GM12892 (cell line): ENCODE measurements around the gene DNTTIP2.

Experiments
- DNase-seq: peaks from one replicate; pipeline ENCODE4 v3.0.0; 2011; ENCODE audit not compliant: insufficient read length
- FAIRE-seq: peaks from 2 replicates; lab custom pipeline; 2011; peaks lifted over from hg19 to GRCh38; lab: Jason Lieb, UNC
- POLR2A ChIP-seq: IDR thresholded peaks from 2 replicates; pipeline ENCODE4 v1.6.1; 2011; ENCODE audit warnings: low read depth, low read length, control low read depth
- POLR2AphosphoS5 ChIP-seq: IDR thresholded peaks from 2 replicates; pipeline ENCODE4 v1.6.1; 2011; ENCODE audit warnings: low read depth, low read length, control low read depth
- TAF1 ChIP-seq: IDR thresholded peaks from 2 replicates; pipeline ENCODE4 v1.6.1; 2011; ENCODE audit warnings: low read depth, mild to moderate bottlenecking, control low read depth, low read length, borderline replicate concordance

Gene DNTTIP2

GRCh38 chr1:93817819-93818569 lies 61.0 kb downstream of the DNTTIP2 start:
- DNase-seq (peak; percentile 15), FAIRE-seq (peak; percentile 80)
- TF ChIP-seq POLR2A: no peak
- no peak for TF ChIP-seq POLR2AphosphoS5
- TF ChIP-seq TAF1: no peak

- FAIRE-seq: peak; percentile 87
- DNase-seq: no peak
Measured at GRCh38 chr1:93816970-93817678, 61.9 kb downstream of the DNTTIP2 start.

More at GRCh38 chr1:93816970-93817678, 61.9 kb downstream of the DNTTIP2 start:
- no peak for TF ChIP-seq TAF1
- TF ChIP-seq POLR2AphosphoS5: no peak
- no peak for TF ChIP-seq POLR2A
